Prostate gland (tissue), 2 donors: ENCODE data around the gene EPN3.

Source experiments
- CTCF ChIP-seq, 4 experiments: fragments of 200-600 bp in 2 of 4; fragments of 450-650 bp in 2 of 4; sonication (generic) in 2 of 4; IDR thresholded peaks; 1 replicate in 3 of 4; 2 replicates in 1 of 4; pipeline ENCODE4 v1.5.1; 2016 to 2019; ENCODE audit warnings: antibody characterized with exemption in 4 of 4, mild to moderate bottlenecking in 2 of 4, moderate library complexity in 2 of 4
- POLR2A ChIP-seq: fragments of 450-650 bp; IDR thresholded peaks from one replicate; pipeline ENCODE4 v1.6.1; 2016; ENCODE audit warnings: antibody characterized with exemption, mild to moderate bottlenecking
- POLR2AphosphoS5 ChIP-seq: sonication (generic); formaldehyde crosslinking; IDR thresholded peaks from one replicate; pipeline ENCODE4 v1.6.1; 2017; ENCODE audit warnings: antibody characterized with exemption

- TF ChIP-seq CTCF (IDR thresholded peaks at IDR 0.05) (no peak), POLR2A (no peak), POLR2AphosphoS5 (no peak)
Measured at GRCh38 chr17:50499270-50499669, 33.3 kb upstream of the EPN3 start.
